Measurements from ENCODE around the gene NFIX.

GRCh38 chr19:13056052-13056660, 60.9 kb downstream of the NFIX start:
- no peak for TF ChIP-seq EP300 (IDR thresholded peaks at IDR 0.05)
- TF ChIP-seq CTCF (IDR thresholded peaks at IDR 0.05), result no peak
- peak; percentile 16 for TF ChIP-seq POLR2A (IDR thresholded peaks at IDR 0.05)

Measured in ovary (tissue), 3 donors.